Measurements from ENCODE around the gene DHX40. TPM values are rescaled to one million over a fixed set of nuclear protein-coding genes. Genes with fewer than 3 reads are reported as not detected.
"Not testable (repeated sequence)": the region's sequence is repeated elsewhere in the genome, so short reads cannot be mapped to it uniquely, and the experiment has no call there.

The DHX40 gene
- total RNA-seq, 1 donor from 2014 or later = 4.8 TPM

- intact Hi-C loops (cut with DNase I) = no loop called here
- no peak for TF ChIP-seq CTCF (IDR thresholded peaks at IDR 0.05)
- H3K4me1 ChIP-seq = no peaks in the 10 kb centered on the region
- no peaks in the 10 kb centered on the region for H3K27me3 ChIP-seq
- no peak overlapping the region for H3K27ac ChIP-seq
- H3K36me3 ChIP-seq = peaks cover 41 to 88% of the 10 kb centered on the region in 2 donors
- no peak for DNase-seq (ENCODE audit: low spot score in 2 of 2)
- H3K9me3 ChIP-seq = no peaks in the 10 kb centered on the region
- H3K4me3 ChIP-seq = no peak overlapping the region
These were observed 85.9 kb downstream of the DHX40 start for GRCh38 chr17:59651346-59651745.

GRCh38 chr17:59652119-59652518 lies 86.7 kb downstream of the DHX40 start:
- intact Hi-C loops (cut with DNase I) = no loop called here
- H3K4me1 ChIP-seq = no peaks in the 10 kb centered on the region
- H3K27me3 ChIP-seq = no peaks in the 10 kb centered on the region
- DNase-seq (ENCODE audit: low spot score in 2 of 2) = no peak
- no peak for TF ChIP-seq CTCF (IDR thresholded peaks at IDR 0.05)
- peaks cover 49 to 90% of the 10 kb centered on the region in 2 donors for H3K36me3 ChIP-seq
- no peak overlapping the region for H3K4me3 ChIP-seq
- no peaks in the 10 kb centered on the region for H3K9me3 ChIP-seq
- no peak overlapping the region for H3K27ac ChIP-seq

- H3K4me3 ChIP-seq; DNase-seq (ENCODE audit: low spot score in 2 of 2); H3K4me1 ChIP-seq; H3K27me3 ChIP-seq; H3K9me3 ChIP-seq; H3K27ac ChIP-seq; intact Hi-C loops (cut with DNase I): not testable (repeated sequence)
- peaks cover 68 to 96% of the 10 kb centered on the region in 2 donors for H3K36me3 ChIP-seq
These were observed 91.2 kb downstream of the DHX40 start for GRCh38 chr17:59656624-59657023.

Other genes with a start within 250 kb of the DHX40 start
- 10.5 TPM for gene YPEL2, start 234.0 kb upstream of the DHX40 start, total RNA-seq
- 88.7 TPM for gene CLTC, start 54.3 kb downstream of the DHX40 start, total RNA-seq
- gene PTRH2, start 141.8 kb downstream of the DHX40 start, total RNA-seq = 125 TPM
- gene VMP1, start 142.0 kb downstream of the DHX40 start, total RNA-seq = 183 TPM

Measured in ascending aorta (tissue), 2 donors.